Caco-2 (cell line): ENCODE results near the gene ZNF518A. TPM values are rescaled to one million over a fixed set of nuclear protein-coding genes. Genes with fewer than 3 reads are reported as not detected.

Experiments used
- BruUV-seq: library from RNA; stranded (reverse); fragments of 400-500 nt; replicated peaks from 2 replicates; lab custom pipeline; 2021; lab: Mats Ljungman, UMichigan
- CTCF ChIA-PET: fragments of 300-600 bp; sonication (Branson Sonifier 250); formaldehyde crosslinking; loops from one replicate; lab custom pipeline; 2022; ENCODE audit warnings: antibody characterized with exemption; lab: Charles Lee
- POLR2A ChIA-PET: fragments of 300-600 bp; sonication (Branson Sonifier 250); formaldehyde crosslinking; loops from one replicate; lab custom pipeline; 2022; ENCODE audit warnings: antibody characterized with exemption; lab: Charles Lee
- DNase-seq, 2 experiments: peaks; one replicate each; pipeline versions ENCODE4 v3.0.0 to v3.0.0-alpha.2; 2020 to 2022
- H3K27me3 ChIP-seq: replicated peaks from 2 replicates; pipeline ENCODE4 v1.6.0; 2011; ENCODE audit warnings: low read length; ENCODE audit not compliant: control insufficient read depth, insufficient read depth
- H3K36me3 ChIP-seq: 2 replicates; pipeline ENCODE4 v1.5.1; 2011; ENCODE audit warnings: low read length; ENCODE audit not compliant: control insufficient read depth, insufficient read depth
- H3K4me1 ChIP-seq: fragments of 250-450 bp; sonication (Bioruptor Pico); 2 replicates; pipeline ENCODE4 v1.5.1; 2020; ENCODE audit warnings: mild to moderate bottlenecking
- H3K4me3 ChIP-seq: 2 replicates; pipeline ENCODE4 v1.5.1; 2011; ENCODE audit warnings: low read depth, mild to moderate bottlenecking, control low read depth, low read length
- H3K9me3 ChIP-seq: fragments of 250-450 bp; sonication (Bioruptor Pico); 2 replicates; pipeline ENCODE4 v1.5.1; 2020; ENCODE audit warnings: mild to moderate bottlenecking, moderate library complexity
- H3K27ac Mint-ChIP-seq: one replicate; pipeline ENCODE4 v1.8.0; 2022; ENCODE audit warnings: mixed read lengths; ENCODE audit not compliant: unreplicated experiment
- H3K27me3 Mint-ChIP-seq: one replicate; pipeline ENCODE4 v1.8.0; 2022; ENCODE audit warnings: mixed read lengths; ENCODE audit not compliant: insufficient read depth, unreplicated experiment
- H3K36me3 Mint-ChIP-seq: one replicate; pipeline ENCODE4 v1.8.0; 2022; ENCODE audit warnings: mild to moderate bottlenecking, mixed read lengths; ENCODE audit not compliant: insufficient read depth, unreplicated experiment
- H3K4me1 Mint-ChIP-seq: one replicate; pipeline ENCODE4 v1.8.0; 2022; ENCODE audit warnings: low read depth, mixed read lengths; ENCODE audit not compliant: unreplicated experiment
- H3K4me3 Mint-ChIP-seq: one replicate; pipeline ENCODE4 v1.8.0; 2022; ENCODE audit warnings: mild to moderate bottlenecking, moderate library complexity, mixed read lengths; ENCODE audit not compliant: unreplicated experiment
- H3K9me3 Mint-ChIP-seq: one replicate; pipeline ENCODE4 v1.8.0; 2022; ENCODE audit warnings: mixed read lengths; ENCODE audit not compliant: unreplicated experiment
- intact Hi-C: fragments of 100-400 bp; cut with micrococcal nuclease; formaldehyde crosslinking; loops from one replicate; pipeline ENCODE4 v1.10.0; 2022; ENCODE audit not compliant: unreplicated experiment
- total RNA-seq: library from RNA; stranded (reverse); gene quantifications from 2 replicates; pipeline ENCODE4 v1.2.3, GENCODE V29; 2022
- TF ChIP-seq, protein P1 (sequence below), 2 experiments: fragments of 200-600 bp in 1 of 2; IDR thresholded peaks; 1 replicate in 1 of 2; 2 replicates in 1 of 2; pipeline versions ENCODE4 v1.5.1 to v1.8.0; 2011 to 2022; ENCODE audit warnings: antibody characterized with exemption in 1 of 2, control low read depth in 1 of 2, inconsistent platforms in 1 of 2, low read depth in 1 of 2, low read length in 1 of 2, mild to moderate bottlenecking in 1 of 2, moderate library complexity in 1 of 2; ENCODE audit not compliant: insufficient read depth in 1 of 2, severe bottlenecking in 1 of 2, unreplicated experiment in 1 of 2

The ZNF518A gene
- total RNA-seq, 1 experiment from 2014 or later, result 47.2 TPM

- Mint-ChIP-seq H3K27ac (no peak overlapping the region), H3K4me3 (no peak overlapping the region), H3K27me3 (no peaks in the 10 kb centered on the region), H3K36me3 (no peaks in the 10 kb centered on the region), H3K9me3 (no peaks in the 10 kb centered on the region), H3K4me1 (no peaks in the 10 kb centered on the region)
- Histone ChIP-seq H3K27me3 (no peaks in the 10 kb centered on the region), H3K4me1 (no peaks in the 10 kb centered on the region), H3K9me3 (no peaks in the 10 kb centered on the region), H3K4me3 (no peak overlapping the region), H3K36me3 (no peaks in the 10 kb centered on the region)
- ChIA-PET CTCF (no interaction called here), POLR2A (no interaction called here)
- TF ChIP-seq, protein P1, sequence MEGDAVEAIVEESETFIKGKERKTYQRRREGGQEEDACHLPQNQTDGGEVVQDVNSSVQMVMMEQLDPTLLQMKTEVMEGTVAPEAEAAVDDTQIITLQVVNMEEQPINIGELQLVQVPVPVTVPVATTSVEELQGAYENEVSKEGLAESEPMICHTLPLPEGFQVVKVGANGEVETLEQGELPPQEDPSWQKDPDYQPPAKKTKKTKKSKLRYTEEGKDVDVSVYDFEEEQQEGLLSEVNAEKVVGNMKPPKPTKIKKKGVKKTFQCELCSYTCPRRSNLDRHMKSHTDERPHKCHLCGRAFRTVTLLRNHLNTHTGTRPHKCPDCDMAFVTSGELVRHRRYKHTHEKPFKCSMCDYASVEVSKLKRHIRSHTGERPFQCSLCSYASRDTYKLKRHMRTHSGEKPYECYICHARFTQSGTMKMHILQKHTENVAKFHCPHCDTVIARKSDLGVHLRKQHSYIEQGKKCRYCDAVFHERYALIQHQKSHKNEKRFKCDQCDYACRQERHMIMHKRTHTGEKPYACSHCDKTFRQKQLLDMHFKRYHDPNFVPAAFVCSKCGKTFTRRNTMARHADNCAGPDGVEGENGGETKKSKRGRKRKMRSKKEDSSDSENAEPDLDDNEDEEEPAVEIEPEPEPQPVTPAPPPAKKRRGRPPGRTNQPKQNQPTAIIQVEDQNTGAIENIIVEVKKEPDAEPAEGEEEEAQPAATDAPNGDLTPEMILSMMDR (IDR thresholded peaks at IDR 0.05; ENCODE audit: insufficient read depth in 1 of 2, low read depth in 1 of 2, low read length in 1 of 2, severe bottlenecking in 1 of 2, unreplicated experiment in 1 of 2), result no peak
- intact Hi-C loops, result no loop called here
- no peak for DNase-seq
- BruUV-seq, result no TSS peak
Observed at GRCh38 chr10:96208946-96209345, 78.8 kb downstream of the ZNF518A start.

GRCh38 chr10:96211764-96212163, 81.7 kb downstream of the ZNF518A start:
- Histone ChIP-seq H3K9me3 (no peaks in the 10 kb centered on the region), H3K4me3 (no peak overlapping the region), H3K4me1 (no peaks in the 10 kb centered on the region), H3K36me3 (no peaks in the 10 kb centered on the region), H3K27me3 (no peaks in the 10 kb centered on the region)
- no peaks in the 10 kb centered on the region for H3K9me3 Mint-ChIP-seq
- no peak overlapping the region for H3K4me3 Mint-ChIP-seq
- POLR2A ChIA-PET, result no interaction called here
- BruUV-seq, result no TSS peak
- no peaks in the 10 kb centered on the region for H3K36me3 Mint-ChIP-seq
- peaks cover 3% of the 10 kb centered on the region for H3K27me3 Mint-ChIP-seq
- H3K27ac Mint-ChIP-seq, result no peak overlapping the region
- TF ChIP-seq, protein P1 (IDR thresholded peaks at IDR 0.05; ENCODE audit: insufficient read depth in 1 of 2, low read depth in 1 of 2, low read length in 1 of 2, severe bottlenecking in 1 of 2, unreplicated experiment in 1 of 2), result no peak
- DNase-seq, result no peak
- no peaks in the 10 kb centered on the region for H3K4me1 Mint-ChIP-seq
- intact Hi-C loops, result no loop called here
- CTCF ChIA-PET, result no interaction called here

GRCh38 chr10:96212911-96213310, 82.8 kb downstream of the ZNF518A start:
- H3K27me3 Mint-ChIP-seq, result peaks cover 3% of the 10 kb centered on the region
- H3K9me3 Mint-ChIP-seq, result no peaks in the 10 kb centered on the region
- ChIA-PET POLR2A (no interaction called here), CTCF (no interaction called here)
- H3K4me1 ChIP-seq, result no peaks in the 10 kb centered on the region
- no peaks in the 10 kb centered on the region for H3K36me3 ChIP-seq
- DNase-seq, result no peak
- TF ChIP-seq, protein P1 (IDR thresholded peaks at IDR 0.05; ENCODE audit: insufficient read depth in 1 of 2, low read depth in 1 of 2, low read length in 1 of 2, severe bottlenecking in 1 of 2, unreplicated experiment in 1 of 2), result no peak
- no peak overlapping the region for H3K4me3 Mint-ChIP-seq
- H3K4me1 Mint-ChIP-seq, result no peaks in the 10 kb centered on the region
- H3K27ac Mint-ChIP-seq, result no peak overlapping the region
- no peak overlapping the region for H3K4me3 ChIP-seq
- H3K27me3 ChIP-seq, result no peaks in the 10 kb centered on the region
- H3K36me3 Mint-ChIP-seq, result no peaks in the 10 kb centered on the region
- intact Hi-C loops, result no loop called here
- no peaks in the 10 kb centered on the region for H3K9me3 ChIP-seq
- no TSS peak for BruUV-seq

Other genes with a start within 250 kb of the ZNF518A start
- 0.39 and 0.77 TPM in 2 replicates for gene CC2D2B, start 222.3 kb upstream of the ZNF518A start, total RNA-seq
- gene CCNJ, start 86.7 kb upstream of the ZNF518A start, total RNA-seq, result 22.2 and 23.5 TPM in 2 replicates
- 0.30 and 0.36 TPM in 2 replicates for gene BLNK, start 141.3 kb downstream of the ZNF518A start, total RNA-seq
- not detected in 2 replicates for gene DNTT, start 174.1 kb downstream of the ZNF518A start, total RNA-seq
- gene OPALIN, start 228.7 kb downstream of the ZNF518A start, total RNA-seq, result not detected in 2 replicates